ES-I3 (cell line): Measurements from ENCODE around the gene ADGRF3.
"Not testable (repeated sequence)": the region's sequence is repeated elsewhere in the genome, so short reads cannot be mapped to it uniquely, and the experiment has no call there.

Experiments
- H3K36me3 ChIP-seq: 2 replicates; pipeline ENCODE4 v1.6.1; 2013; ENCODE audit warnings: mild to moderate bottlenecking, low read length, control low read depth, moderate library complexity; ENCODE audit not compliant: insufficient read depth
- H3K4me1 ChIP-seq: 2 replicates; pipeline ENCODE4 v1.6.1; 2013; ENCODE audit warnings: mild to moderate bottlenecking, control low read depth, low read length; ENCODE audit not compliant: insufficient read depth
- H3K9ac ChIP-seq: 2 replicates; pipeline ENCODE4 v1.6.1; 2013; ENCODE audit warnings: low read depth, mild to moderate bottlenecking, low read length, moderate library complexity
- H3K9me3 ChIP-seq: 2 replicates; pipeline ENCODE4 v1.6.1; 2013; ENCODE audit warnings: mild to moderate bottlenecking, low read length, moderate library complexity; ENCODE audit not compliant: control insufficient read depth, insufficient read depth

ADGRF3 gene, protein sequence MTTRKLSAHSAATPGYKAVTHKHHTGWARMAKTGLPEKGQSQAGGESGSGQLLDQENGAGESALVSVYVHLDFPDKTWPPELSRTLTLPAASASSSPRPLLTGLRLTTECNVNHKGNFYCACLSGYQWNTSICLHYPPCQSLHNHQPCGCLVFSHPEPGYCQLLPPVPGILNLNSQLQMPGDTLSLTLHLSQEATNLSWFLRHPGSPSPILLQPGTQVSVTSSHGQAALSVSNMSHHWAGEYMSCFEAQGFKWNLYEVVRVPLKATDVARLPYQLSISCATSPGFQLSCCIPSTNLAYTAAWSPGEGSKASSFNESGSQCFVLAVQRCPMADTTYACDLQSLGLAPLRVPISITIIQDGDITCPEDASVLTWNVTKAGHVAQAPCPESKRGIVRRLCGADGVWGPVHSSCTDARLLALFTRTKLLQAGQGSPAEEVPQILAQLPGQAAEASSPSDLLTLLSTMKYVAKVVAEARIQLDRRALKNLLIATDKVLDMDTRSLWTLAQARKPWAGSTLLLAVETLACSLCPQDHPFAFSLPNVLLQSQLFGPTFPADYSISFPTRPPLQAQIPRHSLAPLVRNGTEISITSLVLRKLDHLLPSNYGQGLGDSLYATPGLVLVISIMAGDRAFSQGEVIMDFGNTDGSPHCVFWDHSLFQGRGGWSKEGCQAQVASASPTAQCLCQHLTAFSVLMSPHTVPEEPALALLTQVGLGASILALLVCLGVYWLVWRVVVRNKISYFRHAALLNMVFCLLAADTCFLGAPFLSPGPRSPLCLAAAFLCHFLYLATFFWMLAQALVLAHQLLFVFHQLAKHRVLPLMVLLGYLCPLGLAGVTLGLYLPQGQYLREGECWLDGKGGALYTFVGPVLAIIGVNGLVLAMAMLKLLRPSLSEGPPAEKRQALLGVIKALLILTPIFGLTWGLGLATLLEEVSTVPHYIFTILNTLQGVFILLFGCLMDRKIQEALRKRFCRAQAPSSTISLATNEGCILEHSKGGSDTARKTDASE

DNA sequence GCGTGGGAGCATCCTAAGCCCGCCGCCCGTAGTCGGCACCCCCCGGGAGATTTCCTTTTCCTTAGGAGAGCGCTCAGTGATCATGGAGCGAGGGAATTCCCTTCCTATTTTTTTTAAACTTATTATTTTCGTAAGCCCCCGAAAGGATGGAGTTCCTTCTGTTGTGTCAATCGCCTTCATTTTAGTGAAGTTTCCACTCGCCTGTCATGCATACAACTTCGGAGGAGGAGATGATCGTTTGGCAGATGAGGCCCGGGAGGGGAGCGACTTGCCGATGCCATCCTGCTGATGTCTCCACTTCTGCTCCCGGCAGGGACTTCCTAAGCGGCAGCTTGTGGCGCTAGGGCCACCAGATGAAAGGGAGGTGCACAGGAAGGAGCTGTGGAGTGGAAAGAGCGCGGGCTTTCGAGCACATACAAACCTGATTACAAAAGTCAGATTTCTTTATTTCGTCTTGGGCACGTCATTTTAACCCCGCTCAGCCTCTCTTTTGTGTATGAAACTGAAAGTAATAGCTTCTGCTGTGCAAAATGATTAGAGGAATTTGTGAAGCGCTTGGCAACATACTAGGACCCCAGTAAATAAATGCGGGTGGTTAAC lies at the start of gene ADGRF3:
Gene ADGRF3 (minus strand): TSS at position 336 of the 600 bp plus-strand sequence. CDS start 555 bp downstream, outside the sequence.
- Histone ChIP-seq H3K4me1 (peaks cover 9% of the 10 kb centered on the region), H3K9me3 (no peaks in the 10 kb centered on the region), H3K9ac (peak within 1 kb of the TSS; percentile 78), H3K36me3 (no peaks in the 10 kb centered on the region)

- Histone ChIP-seq H3K36me3 (peaks cover 3% of the 10 kb centered on the region), H3K9ac (no peak overlapping the region), H3K9me3 (no peaks in the 10 kb centered on the region), H3K4me1 (peaks cover 2% of the 10 kb centered on the region; the same call in 1 of the 2 replicates)
Measured at GRCh38 chr2:26395394-26395793, 48.8 kb upstream of the ADGRF3 start.

- Histone ChIP-seq H3K36me3 (peaks cover 3% of the 10 kb centered on the region), H3K4me1 (no peaks in the 10 kb centered on the region), H3K9ac (no peak overlapping the region), H3K9me3 (no peaks in the 10 kb centered on the region)
Measured at GRCh38 chr2:26394694-26395093, 48.1 kb upstream of the ADGRF3 start.

- Histone ChIP-seq H3K4me1 (no peaks in the 10 kb centered on the region), H3K36me3 (peaks cover 7% of the 10 kb centered on the region; the same call in 1 of the 2 replicates), H3K9ac (no peak overlapping the region), H3K9me3 (no peaks in the 10 kb centered on the region)
Measured at GRCh38 chr2:26387189-26387588, 40.6 kb upstream of the ADGRF3 start.

- Histone ChIP-seq H3K36me3 (peaks cover 8% of the 10 kb centered on the region; the same call in 1 of the 2 replicates), H3K9ac (no peak overlapping the region), H3K4me1 (no peaks in the 10 kb centered on the region), H3K9me3 (no peaks in the 10 kb centered on the region)
Measured at GRCh38 chr2:26384597-26384996, 38.0 kb upstream of the ADGRF3 start.

GRCh38 chr2:26384183-26384582 lies 37.6 kb upstream of the ADGRF3 start:
- Histone ChIP-seq H3K4me1 (no peaks in the 10 kb centered on the region), H3K9me3 (no peaks in the 10 kb centered on the region), H3K9ac (no peak overlapping the region), H3K36me3 (peaks cover 8% of the 10 kb centered on the region; the same call in 1 of the 2 replicates)

DNA sequence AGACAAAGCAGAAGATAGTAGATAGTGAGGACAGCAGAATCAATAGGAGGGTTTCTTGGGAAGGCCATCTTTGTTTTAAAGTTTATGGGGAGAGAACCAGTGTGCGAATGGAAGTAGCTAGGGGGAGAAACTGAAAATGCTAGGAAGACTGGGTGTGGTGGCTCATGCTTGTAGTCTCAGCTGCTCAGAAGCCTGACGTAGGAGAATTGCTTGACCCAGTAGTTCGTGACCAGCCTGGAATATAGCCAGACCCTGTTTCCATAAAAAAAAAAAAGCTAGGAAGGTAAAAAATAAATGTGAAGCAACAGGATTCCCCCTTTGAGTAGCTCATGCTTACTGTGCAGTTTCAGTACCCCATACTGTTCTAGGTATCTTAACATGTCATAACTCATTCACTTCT lies 36.0 kb upstream of the ADGRF3 start:
- Histone ChIP-seq H3K9ac (no peak overlapping the region), H3K9me3 (no peaks in the 10 kb centered on the region), H3K4me1 (no peaks in the 10 kb centered on the region), H3K36me3 (peaks cover 8% of the 10 kb centered on the region)

- Histone ChIP-seq H3K36me3 (peaks cover 4% of the 10 kb centered on the region), H3K4me1 (no peaks in the 10 kb centered on the region), H3K9ac (no peak overlapping the region), H3K9me3 (no peaks in the 10 kb centered on the region)
Measured at GRCh38 chr2:26380281-26380680, 33.7 kb upstream of the ADGRF3 start.

DNA sequence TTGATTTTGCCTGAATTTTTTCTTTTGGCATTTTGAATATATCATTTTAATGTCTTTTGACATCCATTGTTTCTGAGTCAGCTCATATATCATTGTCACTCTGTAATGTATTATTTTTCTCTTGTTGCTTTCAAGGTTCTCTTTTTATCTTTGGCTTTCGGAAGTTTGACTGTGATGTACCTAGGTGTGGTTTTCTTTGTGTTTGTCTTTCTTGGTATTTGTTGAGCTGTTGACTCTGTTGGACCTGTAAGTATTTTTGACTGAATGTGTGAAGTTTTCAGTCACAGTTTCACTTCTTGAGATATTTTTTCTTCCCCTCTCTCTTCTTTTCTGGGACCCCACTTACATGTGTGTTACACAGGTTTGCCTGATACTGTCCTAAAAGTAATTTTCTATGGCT lies 30.2 kb upstream of the ADGRF3 start:
- peaks cover 10% of the 10 kb centered on the region for H3K36me3 ChIP-seq

DNA sequence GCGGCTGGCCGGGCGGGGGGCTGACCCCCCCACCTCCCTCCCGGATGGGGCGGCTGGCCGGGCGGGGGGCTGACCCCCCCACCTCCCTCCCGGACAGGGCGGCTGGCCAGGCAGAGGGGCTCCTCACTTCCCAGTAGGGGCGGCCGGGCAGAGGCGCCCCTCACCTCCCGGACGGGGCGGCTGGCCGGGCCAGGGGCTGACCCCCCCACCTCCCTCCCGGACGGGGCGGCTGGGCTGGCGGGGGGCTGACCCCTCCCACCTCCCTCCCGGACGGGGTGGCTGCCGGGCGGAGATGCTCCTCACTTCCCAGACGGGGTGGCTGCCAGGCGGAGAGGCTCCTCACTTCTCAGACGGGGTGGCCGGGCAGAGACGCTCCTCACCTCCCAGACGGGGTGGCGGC lies 24.3 kb upstream of the ADGRF3 start:
- H3K36me3 ChIP-seq, result peaks cover 20% of the 10 kb centered on the region
- H3K4me1 ChIP-seq, H3K9ac ChIP-seq, H3K9me3 ChIP-seq: not testable (repeated sequence)

More for the DNA sequence above, 30.2 kb upstream of the ADGRF3 start:
- Histone ChIP-seq H3K9ac (no peak overlapping the region), H3K4me1 (no peaks in the 10 kb centered on the region), H3K9me3 (peaks cover 1% of the 10 kb centered on the region; the same call in 1 of the 2 replicates)

GRCh38 chr2:26369664-26370063 lies 23.1 kb upstream of the ADGRF3 start:
- H3K9ac ChIP-seq, H3K9me3 ChIP-seq: not testable (repeated sequence)
- H3K36me3 ChIP-seq, result peaks cover 15% of the 10 kb centered on the region

GRCh38 chr2:26366957-26367356 lies 20.4 kb upstream of the ADGRF3 start:
- Histone ChIP-seq H3K9ac (no peak overlapping the region), H3K4me1 (no peaks in the 10 kb centered on the region), H3K36me3 (peaks cover 10% of the 10 kb centered on the region), H3K9me3 (peaks cover 6% of the 10 kb centered on the region; the same call in 1 of the 2 replicates)

More at GRCh38 chr2:26369664-26370063, 23.1 kb upstream of the ADGRF3 start:
- H3K4me1 ChIP-seq, result not testable (repeated sequence)

DNA sequence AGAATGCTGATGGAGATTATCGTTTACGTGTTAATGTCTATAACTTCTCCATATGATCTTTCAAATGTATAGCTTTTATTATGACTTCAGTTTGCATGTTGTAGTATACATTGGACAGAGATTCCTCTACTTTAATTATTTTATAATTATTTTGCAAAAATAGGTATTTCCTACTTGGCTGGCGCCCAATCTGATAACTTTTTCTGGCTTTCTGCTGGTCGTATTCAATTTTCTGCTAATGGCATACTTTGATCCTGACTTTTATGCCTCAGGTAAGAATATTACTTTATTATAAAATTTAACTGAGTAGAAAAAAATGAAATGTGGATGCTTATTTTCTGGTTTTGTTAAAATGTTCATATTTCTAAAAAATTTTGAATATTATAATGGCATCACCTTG lies 18.1 kb upstream of the ADGRF3 start:
- peaks cover 3% of the 10 kb centered on the region; the same call in 1 of the 2 replicates for H3K9me3 ChIP-seq
- no peak overlapping the region for H3K9ac ChIP-seq
- H3K4me1 ChIP-seq, result no peaks in the 10 kb centered on the region
- peaks cover 9% of the 10 kb centered on the region for H3K36me3 ChIP-seq

GRCh38 chr2:26363958-26364357 lies 17.4 kb upstream of the ADGRF3 start:
- Histone ChIP-seq H3K36me3 (peaks cover 5% of the 10 kb centered on the region; the same call in 1 of the 2 replicates), H3K9ac (no peak overlapping the region), H3K9me3 (0 out of 2 replicates have a peak, but pooled peaks cover 3% of the 10 kb centered on the region), H3K4me1 (no peaks in the 10 kb centered on the region)
